NCI-H1694 treated with DMSO at 0.1 percent for 48 hours (cell line): ENCODE measurements around the gene ADAMTS14.

ENCODE experiments used
- DNase-seq: peaks from one replicate; lab custom pipeline; 2025; lab: John Stamatoyannopoulos, UW

ADAMTS14 gene

GRCh38 chr10:70692043-70692603 lies 19.8 kb downstream of the ADAMTS14 start:
- DNase-seq: no peak

DNA sequence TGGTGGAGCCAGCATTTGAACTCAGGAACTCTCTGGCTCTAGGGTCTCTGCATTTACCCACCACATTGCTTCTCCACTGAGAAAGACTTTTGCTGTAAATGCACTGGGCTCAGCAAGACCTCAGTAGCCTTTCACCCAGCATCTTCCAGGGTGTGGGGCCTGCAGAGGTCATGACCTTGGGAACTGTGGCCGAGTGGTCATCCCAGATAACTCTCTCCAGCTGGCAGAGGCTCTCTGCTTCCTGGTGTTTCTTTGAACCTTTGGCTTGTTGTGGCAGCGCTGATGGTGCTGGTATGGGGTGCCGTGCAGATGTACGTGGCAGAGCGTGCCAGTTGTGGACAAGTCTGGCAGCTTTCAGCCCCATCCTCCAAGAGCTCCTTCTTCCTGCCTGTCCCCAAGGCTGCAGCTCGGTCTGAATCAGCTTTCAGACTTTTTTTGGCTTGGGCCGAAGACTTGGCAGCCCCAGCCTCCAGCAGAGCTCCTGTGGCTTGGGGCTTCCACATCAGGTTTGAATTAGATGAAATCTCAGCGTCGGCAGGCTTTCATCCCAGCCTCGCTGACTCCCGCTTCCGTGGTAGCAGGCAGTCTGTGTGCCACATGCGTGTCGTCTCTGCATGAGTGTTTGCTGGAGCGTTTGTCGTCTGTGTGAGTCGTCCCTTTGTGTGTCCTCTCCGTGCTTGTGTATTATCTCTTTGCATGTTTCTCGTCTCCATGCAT lies 21.5 kb downstream of the ADAMTS14 start:
- DNase-seq: no peak

- DNase-seq: no peak
Observed at GRCh38 chr10:70694418-70695141, 22.3 kb downstream of the ADAMTS14 start.

GRCh38 chr10:70695241-70696030 lies 23.1 kb downstream of the ADAMTS14 start:
- DNase-seq: no peak

- DNase-seq: no peak
Observed at GRCh38 chr10:70698211-70698610, 25.9 kb downstream of the ADAMTS14 start.

- DNase-seq: no peak
Observed at GRCh38 chr10:70699063-70699658, 26.9 kb downstream of the ADAMTS14 start.

DNA sequence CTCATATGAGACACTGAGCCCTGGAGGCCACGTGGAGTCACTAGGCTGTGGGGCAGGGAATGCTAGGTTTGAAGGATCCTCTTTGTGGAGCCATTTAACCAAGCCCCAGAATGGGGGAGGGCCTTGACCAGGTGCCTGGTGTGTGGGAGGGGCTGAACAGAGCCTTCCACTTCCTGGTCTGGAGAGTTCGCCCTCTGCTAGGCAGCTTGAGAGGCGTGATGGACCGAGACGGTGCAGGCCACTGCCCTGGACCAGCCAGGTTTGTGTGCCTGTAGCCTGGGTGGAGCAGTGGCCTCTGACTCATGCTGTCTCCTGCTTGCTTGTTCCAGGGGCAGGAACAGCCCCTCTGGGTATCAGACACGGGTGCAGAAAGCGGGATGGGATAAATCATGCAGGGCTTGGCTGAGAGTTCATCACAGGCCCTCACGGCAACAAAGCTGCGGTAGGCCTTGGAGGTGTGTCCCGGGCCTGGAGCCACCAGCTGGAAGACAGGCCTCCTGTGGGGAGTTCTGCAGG lies 27.4 kb downstream of the ADAMTS14 start:
- DNase-seq: no peak

DNA sequence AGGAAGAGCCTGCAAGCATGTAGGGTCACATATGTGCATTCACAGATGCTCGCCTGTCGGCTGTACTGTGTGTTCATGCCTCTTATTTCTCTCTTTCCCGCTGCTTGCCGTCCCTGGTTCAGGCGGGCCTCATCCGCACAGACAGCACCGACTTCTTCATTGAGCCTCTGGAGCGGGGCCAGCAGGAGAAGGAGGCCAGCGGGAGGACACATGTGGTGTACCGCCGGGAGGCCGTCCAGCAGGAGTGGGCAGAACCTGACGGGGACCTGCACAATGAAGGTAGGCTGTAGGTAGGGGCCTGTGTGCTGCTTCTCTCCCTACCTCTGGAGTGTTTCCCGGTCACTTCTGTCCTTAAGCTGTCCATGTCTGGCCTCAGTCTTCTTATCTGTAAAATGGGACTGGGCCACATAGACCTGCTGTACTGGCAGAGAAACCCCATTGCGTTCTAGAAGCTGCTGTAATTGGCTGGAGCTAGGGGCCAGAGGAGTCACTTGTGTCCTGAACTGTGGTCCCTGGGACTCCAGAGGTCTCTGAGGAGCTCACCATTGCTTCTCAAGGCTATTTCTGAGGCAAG lies 30.0 kb downstream of the ADAMTS14 start:
- no peak for DNase-seq

- DNase-seq: no peak
Observed at GRCh38 chr10:70704211-70704610, 31.9 kb downstream of the ADAMTS14 start.

DNA sequence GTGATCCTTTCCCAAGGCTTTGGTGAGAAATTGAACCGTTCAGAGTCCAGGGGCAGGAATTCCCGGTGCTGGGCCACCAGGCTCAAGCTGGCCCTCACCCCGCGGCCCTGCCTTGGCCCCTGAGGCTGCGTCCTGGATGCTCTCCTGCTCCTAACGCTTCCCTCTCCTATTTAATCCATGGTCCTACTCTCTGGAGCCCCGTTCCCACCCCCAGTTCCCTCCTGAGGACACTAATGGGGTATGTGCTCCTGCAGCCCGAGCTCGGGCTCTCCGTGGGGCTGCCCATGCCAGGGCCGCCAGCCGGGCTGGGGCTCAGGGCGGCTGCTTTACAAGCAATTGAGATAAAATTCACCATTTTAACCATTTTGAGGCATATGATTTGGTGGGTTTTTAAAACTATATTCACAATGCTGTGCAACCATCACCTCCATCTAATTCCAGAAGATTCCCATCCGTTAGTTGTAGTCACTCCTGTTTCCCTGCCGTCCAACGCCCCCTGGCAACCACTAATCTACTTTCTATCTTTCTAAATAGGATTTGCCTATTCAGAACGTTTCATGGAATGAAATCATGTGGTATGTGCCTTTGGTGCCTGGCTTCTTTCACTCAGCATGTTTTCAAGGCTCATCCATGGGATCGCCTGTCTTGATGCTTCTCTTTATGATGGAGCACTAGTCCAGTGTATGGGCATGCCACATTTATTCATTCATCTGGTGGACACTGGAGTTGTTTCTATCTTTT lies 33.0 kb downstream of the ADAMTS14 start:
- no peak for DNase-seq

DNA sequence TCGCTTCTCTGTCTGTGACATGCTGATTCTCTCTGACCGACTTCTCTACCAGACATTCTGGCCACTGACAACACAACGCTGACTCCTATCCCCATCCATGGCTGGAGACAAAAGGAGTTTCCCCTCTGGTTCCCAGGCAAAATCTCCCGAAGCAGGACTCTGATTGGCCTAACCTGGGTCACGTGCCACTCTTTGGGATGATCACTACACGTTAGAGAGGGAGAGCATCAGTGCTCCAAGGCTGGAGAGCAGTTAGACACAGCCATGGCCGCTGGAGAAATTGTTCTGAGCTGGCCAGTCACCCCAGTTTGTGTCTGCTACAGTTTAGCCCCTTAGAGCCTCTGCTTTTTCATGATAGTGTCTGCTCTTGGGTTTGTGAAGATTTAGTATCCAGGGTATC lies 38.9 kb downstream of the ADAMTS14 start:
- DNase-seq: no peak

- no peak for DNase-seq
Observed at GRCh38 chr10:70711911-70712310, 39.6 kb downstream of the ADAMTS14 start.

DNA sequence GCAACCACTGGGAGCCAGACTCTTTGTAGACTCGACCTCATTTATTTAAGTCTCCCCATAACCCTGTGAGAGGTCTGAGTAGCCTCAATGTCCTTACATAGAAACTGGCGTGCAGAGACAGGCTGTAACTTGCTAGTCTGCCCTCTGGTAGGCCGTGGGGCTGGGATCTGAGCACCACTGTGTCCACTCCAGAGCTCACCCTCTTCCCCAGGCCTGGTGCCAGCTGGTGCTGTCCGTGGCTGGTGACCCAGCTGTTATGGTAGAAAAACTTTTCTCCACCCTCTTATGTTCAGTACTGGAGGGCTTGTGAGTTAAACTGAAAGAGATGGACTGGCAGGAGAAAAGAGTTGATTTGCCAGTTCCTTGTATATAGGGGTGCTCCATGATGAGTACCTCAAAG lies 41.9 kb downstream of the ADAMTS14 start:
- DNase-seq: no peak

DNA sequence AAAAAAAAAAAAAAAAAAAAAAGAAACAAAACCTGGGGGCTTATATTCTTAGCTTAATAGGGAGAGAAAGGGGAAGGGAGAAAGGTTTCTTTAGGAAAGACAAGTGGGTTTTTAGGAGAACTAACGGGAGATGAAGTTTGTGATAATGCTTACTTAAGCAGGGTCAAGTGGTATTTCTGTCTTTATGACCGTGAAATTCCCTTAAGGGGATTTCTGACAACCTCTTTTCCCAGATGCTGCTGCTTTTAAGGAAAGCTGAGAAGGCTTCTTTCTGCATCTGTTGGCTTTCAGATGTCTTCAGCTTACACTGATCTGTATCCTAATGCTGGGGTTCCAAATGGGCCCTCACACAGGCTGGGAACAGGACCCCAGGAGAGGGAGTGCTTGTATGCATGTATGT lies 42.6 kb downstream of the ADAMTS14 start:
- no peak for DNase-seq

GRCh38 chr10:70715853-70716795 lies 43.8 kb downstream of the ADAMTS14 start:
- peak; percentile 23 for DNase-seq

- no peak for DNase-seq
Observed at GRCh38 chr10:70722820-70723424, 50.6 kb downstream of the ADAMTS14 start.

- DNase-seq: no peak
Observed at GRCh38 chr10:70723771-70724170, 51.5 kb downstream of the ADAMTS14 start.

DNA sequence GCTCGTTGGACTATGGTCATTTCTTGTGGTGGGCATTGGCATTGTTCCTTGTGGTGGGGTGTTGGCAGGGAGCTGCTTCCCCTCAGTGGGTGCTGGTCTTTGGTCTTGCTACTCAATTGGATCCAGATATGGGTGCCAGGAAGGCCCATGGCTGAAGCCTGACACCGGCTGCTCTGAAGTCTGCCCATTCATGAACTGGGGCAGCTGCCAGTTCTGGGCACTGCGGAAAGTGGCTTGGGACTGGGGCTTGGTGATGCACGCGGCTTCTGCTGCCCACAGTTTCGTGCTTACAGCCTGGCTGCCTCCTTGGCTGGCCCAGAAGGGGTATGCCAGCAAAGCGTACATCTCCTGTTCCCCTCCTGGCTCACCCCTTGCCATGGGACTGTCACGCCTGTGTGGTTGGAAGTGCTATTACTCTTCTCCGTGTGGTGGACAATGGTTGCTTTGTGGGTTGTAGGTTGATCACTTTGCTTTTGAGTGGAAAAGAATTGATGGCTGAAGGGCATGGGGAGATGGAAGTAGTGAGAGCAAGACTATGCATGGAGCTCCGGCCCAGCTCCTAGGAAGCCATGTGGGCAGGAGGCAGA lies 54.7 kb downstream of the ADAMTS14 start:
- DNase-seq: no peak

GRCh38 chr10:70728328-70728727 lies 56.0 kb downstream of the ADAMTS14 start:
- no peak for DNase-seq
